Gastrocnemius medialis (tissue), 4 donors: Measurements from ENCODE around the gene LRIG3. TPM values are rescaled to one million over a fixed set of nuclear protein-coding genes. Genes with fewer than 3 reads are reported as not detected.

ENCODE experiments used
- ATAC-seq, 2 donors: fragments of 150-250 bp; one replicate each; pipeline ENCODE4 v1.9.1; 2016
- DNase-seq, 2 donors: peaks; one replicate each; pipeline ENCODE4 v3.0.0-alpha.2; 2019
- H3K27ac ChIP-seq, 4 donors: fragments of 200-600 bp; sonication (generic); 1 replicate in 1 of 4; 2 replicates in 3 of 4; pipeline ENCODE4 v1.5.1; 2016 to 2018; ENCODE audit warnings: mild to moderate bottlenecking in 2 of 4, moderate library complexity in 1 of 4
- H3K27me3 ChIP-seq, 3 donors: fragments of 200-600 bp; sonication (generic) in 2 of 3; 1 replicate in 1 of 3; 2 replicates in 2 of 3; pipeline versions ENCODE4 v1.5.1 to v1.6.0; 2016 to 2019; ENCODE audit warnings: mild to moderate bottlenecking in 1 of 3, moderate library complexity in 1 of 3
- H3K36me3 ChIP-seq, 2 donors: fragments of 200-600 bp; sonication (generic) in 1 of 2; one replicate each; pipeline ENCODE4 v1.5.1; 2017 to 2018
- H3K4me1 ChIP-seq, 2 donors: fragments of 200-600 bp; sonication (generic) in 1 of 2; one replicate each; pipeline ENCODE4 v1.5.1; 2016 to 2017; ENCODE audit warnings: mild to moderate bottlenecking in 2 of 2
- H3K4me3 ChIP-seq, 4 donors: fragments of 200-600 bp; sonication (generic) in 3 of 4; 1 replicate in 1 of 4; 2 replicates in 3 of 4; pipeline ENCODE4 v1.5.1; 2016 to 2019; ENCODE audit warnings: mild to moderate bottlenecking in 2 of 4
- H3K9me3 ChIP-seq, 3 donors: fragments of 200-600 bp; sonication (generic) in 2 of 3; 1 replicate in 1 of 3; 2 replicates in 2 of 3; pipeline ENCODE4 v1.5.1; 2016 to 2019
- CTCF ChIP-seq, 5 experiments: fragments of 450-650 bp in 3 of 5; fragments of 200-600 bp in 2 of 5; sonication (generic) in 2 of 5; IDR thresholded peaks in 4 of 5; conservative IDR thresholded peaks in 1 of 5; 1 replicate in 4 of 5; 2 replicates in 1 of 5; pipeline ENCODE4 v1.5.1; 2016 to 2019; ENCODE audit warnings: antibody characterized with exemption in 5 of 5, mild to moderate bottlenecking in 3 of 5, moderate library complexity in 3 of 5
- POLR2A ChIP-seq, 2 donors: fragments of 450-650 bp; IDR thresholded peaks; one replicate each; pipeline ENCODE4 v1.6.1; 2017; ENCODE audit warnings: antibody characterized with exemption in 2 of 2, mild to moderate bottlenecking in 2 of 2, moderate library complexity in 2 of 2
- in situ Hi-C, 4 donors: fragments of 200-750 bp; cut with MboI; loops; one replicate each; pipeline versions ENCODE4 v1.15.0 to v1.8.0; 2017; ENCODE audit warnings: low sequenced_read_pairs in 4 of 4
- intact Hi-C: fragments of 100-400 bp; cut with DNase I; formaldehyde crosslinking; loops from one replicate; pipeline ENCODE4 v1.15.1; 2023; ENCODE audit warnings: low total_unique reads
- total RNA-seq, 4 donors: library from RNA; depleted of rRNA; stranded (reverse); fragments of >200 nt; gene quantifications; one replicate each; pipeline versions ENCODE4 v1.1.0 to v1.2.3, GENCODE V29; 2016

LRIG3 gene
- total RNA-seq, 4 donors from 2014 or later = 4.7 to 14.7 (median 7.7) TPM

- no peaks in the 10 kb centered on the region for H3K27me3 ChIP-seq
- peaks cover 0 to 13% of the 10 kb centered on the region in 2 donors for H3K36me3 ChIP-seq
- intact Hi-C loops = no loop called here
- no peak for TF ChIP-seq CTCF (IDR thresholded peaks at IDR 0.05 in 4 of 5, conservative IDR thresholded peaks at IDR 0.05 in 1 of 5)
- no peak for TF ChIP-seq POLR2A (IDR thresholded peaks at IDR 0.05)
- H3K4me1 ChIP-seq = peaks cover 19 to 29% of the 10 kb centered on the region in 2 donors
- DNase-seq (no peak), ATAC-seq (no peak)
- H3K27ac ChIP-seq = no peak overlapping the region
- in situ Hi-C loops = no loop called here
- H3K9me3 ChIP-seq = no peaks in the 10 kb centered on the region
- H3K4me3 ChIP-seq = no peak overlapping the region
Observed at GRCh38 chr12:58893495-58893894, 26.8 kb downstream of the LRIG3 start.

GRCh38 chr12:58889557-58889956, 30.7 kb downstream of the LRIG3 start:
- DNase-seq = no peak
- TF ChIP-seq CTCF (IDR thresholded peaks at IDR 0.05 in 4 of 5, conservative IDR thresholded peaks at IDR 0.05 in 1 of 5) = no peak
- no peak for TF ChIP-seq POLR2A (IDR thresholded peaks at IDR 0.05)
- H3K4me1 ChIP-seq = peaks cover 5 to 13% of the 10 kb centered on the region in 2 donors
- no peak overlapping the region for H3K27ac ChIP-seq
- no peak for ATAC-seq
- H3K36me3 ChIP-seq = peaks cover 0 to 43% of the 10 kb centered on the region in 2 donors
- no peak overlapping the region for H3K4me3 ChIP-seq
- intact Hi-C loops = no loop called here
- in situ Hi-C loops = no loop called here
- H3K9me3 ChIP-seq = no peaks in the 10 kb centered on the region
- no peaks in the 10 kb centered on the region for H3K27me3 ChIP-seq

GRCh38 chr12:58888131-58888783, 32.0 kb downstream of the LRIG3 start:
- in situ Hi-C loops = no loop called here
- no peak for TF ChIP-seq POLR2A (IDR thresholded peaks at IDR 0.05)
- Histone ChIP-seq H3K4me1 (peaks cover 0 to under 1% of the 10 kb centered on the region in 2 donors), H3K36me3 (peaks cover 0 to 49% of the 10 kb centered on the region in 2 donors), H3K4me3 (no peak overlapping the region), H3K27ac (no peak overlapping the region), H3K9me3 (no peaks in the 10 kb centered on the region), H3K27me3 (no peaks in the 10 kb centered on the region)
- no peak for DNase-seq
- ATAC-seq = no peak
- intact Hi-C loops = no loop called here

- intact Hi-C loops = no loop called here
- H3K9me3 ChIP-seq = no peaks in the 10 kb centered on the region
- H3K4me1 ChIP-seq = no peaks in the 10 kb centered on the region
- no peak for ATAC-seq
- in situ Hi-C loops = no loop called here
- no peaks in the 10 kb centered on the region for H3K27me3 ChIP-seq
- no peak for TF ChIP-seq POLR2A (IDR thresholded peaks at IDR 0.05)
- no peak for TF ChIP-seq CTCF (IDR thresholded peaks at IDR 0.05 in 4 of 5, conservative IDR thresholded peaks at IDR 0.05 in 1 of 5)
- no peak for DNase-seq
- H3K4me3 ChIP-seq = no peak overlapping the region
- H3K36me3 ChIP-seq = peaks cover 0 to 58% of the 10 kb centered on the region in 2 donors
- H3K27ac ChIP-seq = no peak overlapping the region
Observed at GRCh38 chr12:58887068-58887467, 33.2 kb downstream of the LRIG3 start.

GRCh38 chr12:58886474-58886873, 33.8 kb downstream of the LRIG3 start:
- intact Hi-C loops = no loop called here
- ATAC-seq (no peak), DNase-seq (no peak)
- no peaks in the 10 kb centered on the region for H3K9me3 ChIP-seq
- no peaks in the 10 kb centered on the region for H3K4me1 ChIP-seq
- in situ Hi-C loops = no loop called here
- TF ChIP-seq CTCF (IDR thresholded peaks at IDR 0.05 in 4 of 5, conservative IDR thresholded peaks at IDR 0.05 in 1 of 5) (no peak), POLR2A (IDR thresholded peaks at IDR 0.05) (no peak)
- H3K4me3 ChIP-seq = no peak overlapping the region
- peaks cover 0 to 58% of the 10 kb centered on the region in 2 donors for H3K36me3 ChIP-seq
- no peak overlapping the region for H3K27ac ChIP-seq
- H3K27me3 ChIP-seq = no peaks in the 10 kb centered on the region
